Sigmoid colon (tissue), 7 donors: ENCODE measurements around the gene MTA3. TPM values are rescaled to one million over a fixed set of nuclear protein-coding genes. Genes with fewer than 3 reads are reported as not detected.
"Not testable (repeated sequence)": the region's sequence is repeated elsewhere in the genome, so short reads cannot be mapped to it uniquely, and the experiment has no call there.

Experiments used
- DNase-seq: peaks from one replicate; pipeline ENCODE4 v3.0.0-alpha.2; 2019
- H3K27ac ChIP-seq, 4 donors: fragments of 200-600 bp; sonication (generic); one replicate each; pipeline ENCODE4 v1.5.1; 2016 to 2019; ENCODE audit warnings: mild to moderate bottlenecking in 1 of 4
- H3K27me3 ChIP-seq, 3 donors: fragments of 200-600 bp; sonication (generic); one replicate each; pipeline ENCODE4 v1.5.1; 2019; ENCODE audit warnings: mild to moderate bottlenecking in 1 of 3
- H3K36me3 ChIP-seq, 4 donors: fragments of 200-600 bp; sonication (generic); one replicate each; pipeline ENCODE4 v1.5.1; 2016 to 2019
- H3K4me1 ChIP-seq, 4 donors: fragments of 200-600 bp; sonication (generic); one replicate each; pipeline ENCODE4 v1.5.1; 2017 to 2019
- H3K4me3 ChIP-seq, 4 donors: fragments of 200-600 bp; sonication (generic); one replicate each; pipeline ENCODE4 v1.5.1; 2017 to 2019; ENCODE audit warnings: mild to moderate bottlenecking in 2 of 4, moderate library complexity in 1 of 4
- H3K9me3 ChIP-seq, 4 donors: fragments of 200-600 bp in 3 of 4; sonication (generic) in 3 of 4; one replicate each; pipeline versions ENCODE4 v1.5.1 to v1.6.1; 2013 to 2019
- CTCF ChIP-seq, 4 experiments: fragments of 450-650 bp in 3 of 4; fragments of 200-600 bp in 1 of 4; IDR thresholded peaks; one replicate each; pipeline ENCODE4 v1.5.1; 2016 to 2019; ENCODE audit warnings: antibody characterized with exemption in 4 of 4, mild to moderate bottlenecking in 3 of 4, moderate library complexity in 2 of 4
- EP300 ChIP-seq, 4 donors: sonication (generic); formaldehyde crosslinking; IDR thresholded peaks; one replicate each; pipeline ENCODE4 v1.6.1; 2017; ENCODE audit warnings: antibody characterized with exemption in 4 of 4
- POLR2A ChIP-seq, 2 donors: fragments of 450-650 bp; IDR thresholded peaks; one replicate each; pipeline ENCODE4 v1.6.1; 2016; ENCODE audit warnings: antibody characterized with exemption in 2 of 2, mild to moderate bottlenecking in 2 of 2, moderate library complexity in 2 of 2
- POLR2AphosphoS5 ChIP-seq, 4 donors: sonication (generic); formaldehyde crosslinking; IDR thresholded peaks; one replicate each; pipeline ENCODE4 v1.6.1; 2017; ENCODE audit warnings: antibody characterized with exemption in 4 of 4
- WGBS, 2 donors: extraction: QIAGEN DNeasy Blood & Tissue Kit; methylation state at CpG; one replicate each; pipeline ENCODE4 v1.1.7; 2013; 5-methylcytosine and 5-hydroxymethylcytosine counted together
- intact Hi-C: fragments of 100-400 bp; cut with DNase I; formaldehyde crosslinking; loops from one replicate; pipeline ENCODE4 v1.15.1; 2023
- polyA plus RNA-seq, 3 donors: library from polyadenylated mRNA; stranded (reverse); fragments of 200-250 nt; gene quantifications; one replicate each; pipeline ENCODE4 v1.2.3, GENCODE V29; 2013
- total RNA-seq, 4 donors: library from RNA; depleted of rRNA; stranded (reverse); fragments of >200 nt; gene quantifications; one replicate each; pipeline ENCODE4 v1.1.0, GENCODE V29; 2016
- donor health status: healthy with polysubstance abuse.
- donor health status: Bipolar disorder and iron deficiency.
- donor health status: healthy.

The MTA3 gene
- total and polyA plus RNA-seq, 7 donors, result 24.5 to 53.2 (median 33.9) TPM

- WGBS, 2 donors, result 85 to 88% methylated on average over 7 of the region's 7 CpGs
- no peak for DNase-seq
- Histone ChIP-seq H3K27ac (no peak overlapping the region), H3K27me3 (no peaks in the 10 kb centered on the region), H3K36me3 (no peaks in the 10 kb centered on the region), H3K4me1 (peaks cover 0 to 10% (median 3%) of the 10 kb centered on the region in 4 donors), H3K4me3 (no peak overlapping the region), H3K9me3 (no peaks in the 10 kb centered on the region)
- intact Hi-C loops, result no loop called here
- TF ChIP-seq CTCF (IDR thresholded peaks at IDR 0.05) (no peak), POLR2A (IDR thresholded peaks at IDR 0.05) (no peak), EP300 (IDR thresholded peaks at IDR 0.05) (no peak), POLR2AphosphoS5 (IDR thresholded peaks at IDR 0.05) (no peak)
Measured at GRCh38 chr2:42638080-42638784, 69.8 kb downstream of the MTA3 start.

- WGBS, 2 donors, result 18 to 53% methylated on average over 5 of the region's 5 CpGs
- DNase-seq, result no peak
Measured at GRCh38 chr2:42639340-42640077, 71.1 kb downstream of the MTA3 start.

GRCh38 chr2:42640261-42640660, 71.8 kb downstream of the MTA3 start:
- H3K36me3 ChIP-seq, result peaks cover 0 to 11% (median 1%) of the 10 kb centered on the region in 4 donors
- H3K27me3 ChIP-seq, result no peaks in the 10 kb centered on the region
- WGBS, 2 donors, result 71 to 93% methylated on average over 1 of the region's 1 CpG
- H3K9me3 ChIP-seq, result no peaks in the 10 kb centered on the region
- intact Hi-C loops, result no loop called here
- no peak overlapping the region for H3K4me3 ChIP-seq
- peaks cover 0 to 10% (median 3%) of the 10 kb centered on the region in 4 donors for H3K4me1 ChIP-seq
- no peak for DNase-seq
- TF ChIP-seq POLR2A (IDR thresholded peaks at IDR 0.05), result no peak
- no peak for TF ChIP-seq POLR2AphosphoS5 (IDR thresholded peaks at IDR 0.05)
- TF ChIP-seq EP300 (IDR thresholded peaks at IDR 0.05), result no peak
- no peak for TF ChIP-seq CTCF (IDR thresholded peaks at IDR 0.05)
- H3K27ac ChIP-seq, result no peak overlapping the region

More at GRCh38 chr2:42639340-42640077, 71.1 kb downstream of the MTA3 start:
- Histone ChIP-seq H3K4me3 (no peak overlapping the region), H3K27ac (no peak overlapping the region), H3K9me3 (no peaks in the 10 kb centered on the region), H3K27me3 (no peaks in the 10 kb centered on the region), H3K4me1 (peaks cover 0 to 10% (median 3%) of the 10 kb centered on the region in 4 donors), H3K36me3 (peaks cover 0 to 4% (median 1%) of the 10 kb centered on the region in 4 donors)
- TF ChIP-seq POLR2AphosphoS5 (IDR thresholded peaks at IDR 0.05), result no peak
- TF ChIP-seq CTCF (IDR thresholded peaks at IDR 0.05), result no peak
- no peak for TF ChIP-seq POLR2A (IDR thresholded peaks at IDR 0.05)
- TF ChIP-seq EP300 (IDR thresholded peaks at IDR 0.05), result no peak
- intact Hi-C loops, result no loop called here

DNA sequence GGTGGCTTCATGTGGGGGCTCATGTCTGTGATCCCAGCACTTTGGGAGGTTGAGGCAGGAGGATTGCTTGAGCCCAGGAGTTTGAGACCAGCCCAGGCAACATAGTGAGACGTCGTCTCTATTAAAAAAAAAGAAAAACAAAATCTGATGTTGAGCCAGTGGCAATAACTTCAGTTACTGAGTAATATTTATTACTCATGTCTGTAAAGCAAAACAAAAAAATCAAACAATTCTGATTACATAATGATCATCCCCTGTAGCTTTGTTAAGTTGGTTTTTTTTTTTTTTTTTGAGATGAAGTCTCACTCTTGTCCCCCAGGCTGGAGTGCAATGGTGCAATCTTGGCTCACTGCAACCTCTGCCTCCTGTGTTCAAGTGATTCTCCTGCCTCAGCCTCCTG, 73.9 kb downstream of the MTA3 start:
- peaks cover 0 to 21% (median 6%) of the 10 kb centered on the region in 4 donors for H3K36me3 ChIP-seq
- H3K27ac ChIP-seq, intact Hi-C loops, DNase-seq, H3K9me3 ChIP-seq, H3K27me3 ChIP-seq, H3K4me3 ChIP-seq: not testable (repeated sequence)
- H3K4me1 ChIP-seq, result peaks cover 0 to 10% (median 3%) of the 10 kb centered on the region in 4 donors
- 39 to 69% methylated on average over 2 of the region's 2 CpGs for WGBS, 2 donors

DNA sequence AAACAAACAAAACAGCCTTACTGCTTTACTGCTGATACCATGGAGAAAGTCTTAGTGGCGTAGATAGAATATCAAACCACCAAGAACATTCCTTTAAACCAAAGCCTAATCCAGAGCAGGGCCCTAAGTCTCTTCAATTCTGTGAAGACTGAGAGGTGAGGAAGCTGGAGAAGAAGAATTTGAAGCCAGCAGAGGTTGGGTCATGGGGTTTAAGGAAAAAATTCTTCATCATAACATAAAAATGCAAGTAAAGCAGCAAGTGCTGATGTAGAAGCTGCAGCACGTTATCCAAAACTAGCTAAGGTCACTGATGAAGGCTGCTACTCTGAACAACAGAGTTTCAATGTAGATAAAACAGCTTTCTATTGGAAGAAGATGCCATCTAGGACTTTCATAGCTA, 77.1 kb downstream of the MTA3 start:
- DNase-seq, result no peak
- WGBS, 2 donors, result 96 to 98% methylated on average over 2 of the region's 2 CpGs
- H3K27me3 ChIP-seq, result no peaks in the 10 kb centered on the region
- no peaks in the 10 kb centered on the region for H3K4me1 ChIP-seq
- no peak for TF ChIP-seq EP300 (IDR thresholded peaks at IDR 0.05)
- TF ChIP-seq POLR2A (IDR thresholded peaks at IDR 0.05), result no peak
- TF ChIP-seq POLR2AphosphoS5 (IDR thresholded peaks at IDR 0.05), result no peak
- no peak for TF ChIP-seq CTCF (IDR thresholded peaks at IDR 0.05)
- H3K9me3 ChIP-seq, result no peaks in the 10 kb centered on the region
- intact Hi-C loops, result no loop called here
- H3K36me3 ChIP-seq, result peaks cover 0 to 21% (median 6%) of the 10 kb centered on the region in 4 donors
- no peak overlapping the region for H3K4me3 ChIP-seq
- H3K27ac ChIP-seq, result no peak overlapping the region
